NB4 (cell line): ENCODE data around the gene TNFSF10.

Experiments
- MYC ChIP-seq: IDR thresholded peaks from 2 replicates; pipeline ENCODE4 v1.6.1; 2011; ENCODE audit warnings: low read depth, low read length
- TF ChIP-seq, protein P1 (sequence below): IDR thresholded peaks from one replicate; pipeline ENCODE4 v1.5.1; 2012; ENCODE audit warnings: low read depth, low read length

DNA sequence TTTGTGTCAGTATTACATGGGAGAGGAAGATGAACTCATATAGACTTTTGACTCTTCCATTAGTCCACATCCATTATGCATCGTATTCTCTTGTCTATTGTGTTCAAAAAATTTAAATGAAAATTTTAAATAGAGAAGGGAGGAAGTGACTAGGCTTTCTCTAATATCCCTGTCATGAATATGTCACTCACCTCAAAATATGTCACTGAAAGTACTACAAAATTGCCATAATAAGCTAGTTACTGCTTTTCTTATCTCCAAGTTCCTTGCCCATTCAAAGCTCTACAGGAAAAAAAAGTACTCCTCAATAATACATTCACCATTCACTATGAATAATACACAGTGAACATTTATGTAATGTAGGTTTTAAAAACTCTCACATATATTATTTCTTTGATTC lies 52.6 kb downstream of the TNFSF10 start:
- TF ChIP-seq, protein P1, sequence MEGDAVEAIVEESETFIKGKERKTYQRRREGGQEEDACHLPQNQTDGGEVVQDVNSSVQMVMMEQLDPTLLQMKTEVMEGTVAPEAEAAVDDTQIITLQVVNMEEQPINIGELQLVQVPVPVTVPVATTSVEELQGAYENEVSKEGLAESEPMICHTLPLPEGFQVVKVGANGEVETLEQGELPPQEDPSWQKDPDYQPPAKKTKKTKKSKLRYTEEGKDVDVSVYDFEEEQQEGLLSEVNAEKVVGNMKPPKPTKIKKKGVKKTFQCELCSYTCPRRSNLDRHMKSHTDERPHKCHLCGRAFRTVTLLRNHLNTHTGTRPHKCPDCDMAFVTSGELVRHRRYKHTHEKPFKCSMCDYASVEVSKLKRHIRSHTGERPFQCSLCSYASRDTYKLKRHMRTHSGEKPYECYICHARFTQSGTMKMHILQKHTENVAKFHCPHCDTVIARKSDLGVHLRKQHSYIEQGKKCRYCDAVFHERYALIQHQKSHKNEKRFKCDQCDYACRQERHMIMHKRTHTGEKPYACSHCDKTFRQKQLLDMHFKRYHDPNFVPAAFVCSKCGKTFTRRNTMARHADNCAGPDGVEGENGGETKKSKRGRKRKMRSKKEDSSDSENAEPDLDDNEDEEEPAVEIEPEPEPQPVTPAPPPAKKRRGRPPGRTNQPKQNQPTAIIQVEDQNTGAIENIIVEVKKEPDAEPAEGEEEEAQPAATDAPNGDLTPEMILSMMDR = no peak
- no peak for TF ChIP-seq MYC
